IMR-90 (cell line): ENCODE data around the gene PDYN. TPM values are rescaled to one million over a fixed set of nuclear protein-coding genes. Genes with fewer than 3 reads are reported as not detected.

Experiments used
- ATAC-seq: fragments of 200-7000 bp; cut with Tn5 transposase; 2 replicates; pipeline ENCODE4 v1.9.1; 2020; ENCODE audit warnings: low read depth, mild to moderate bottlenecking, moderate library complexity
- BruUV-seq: library from RNA; stranded (reverse); fragments of 400-500 nt; replicated peaks from 2 replicates; lab custom pipeline; 2021; lab: Mats Ljungman, UMichigan
- CTCF ChIA-PET: fragments of 300-600 bp; formaldehyde crosslinking; extraction: SDS; loops from one replicate; lab custom pipeline; 2021; ENCODE audit warnings: antibody characterized with exemption; lab: Yijun Ruan, JAX
- POLR2A ChIA-PET: fragments of 300-600 bp; sonication (Branson Sonifier 250); formaldehyde crosslinking; loops from one replicate; lab custom pipeline; 2022; ENCODE audit warnings: antibody characterized with exemption; ENCODE audit not compliant: unreplicated experiment; lab: Charles Lee
- DNase-seq: peaks from one replicate; pipeline ENCODE4 v3.0.0; 2013
- H2AFZ ChIP-seq: replicated peaks from 2 replicates; pipeline ENCODE3; 2013; ENCODE audit warnings: low read length, mild to moderate bottlenecking; ENCODE audit not compliant: poor library complexity
- H2AK5ac ChIP-seq: 2 replicates; pipeline ENCODE4 v1.6.1; 2013; ENCODE audit warnings: low read depth, low read length, inconsistent platforms
- H2AK9ac ChIP-seq: replicated peaks from 2 replicates; pipeline ENCODE3; 2013; ENCODE audit warnings: mild to moderate bottlenecking, low read depth, low read length, moderate library complexity; ENCODE audit not compliant: poor library complexity
- H2BK120ac ChIP-seq: 2 replicates; pipeline ENCODE4 v1.6.1; 2013; ENCODE audit warnings: low read depth, low read length, inconsistent platforms
- H2BK15ac ChIP-seq: 3 replicates; pipeline ENCODE4 v1.6.1; 2013; ENCODE audit warnings: low read depth, low read length, inconsistent platforms
- H2BK20ac ChIP-seq: 2 replicates; pipeline ENCODE4 v1.6.1; 2013; ENCODE audit warnings: low read depth, mild to moderate bottlenecking, inconsistent platforms, low read length, moderate library complexity
- H2BK5ac ChIP-seq: 2 replicates; pipeline ENCODE4 v1.6.1; 2013; ENCODE audit warnings: mild to moderate bottlenecking, low read depth, low read length, inconsistent platforms; ENCODE audit not compliant: poor library complexity, severe bottlenecking
- H3K14ac ChIP-seq: replicated peaks from 2 replicates; pipeline ENCODE4 v1.6.1; 2013; ENCODE audit warnings: low read depth, low read length, inconsistent platforms
- H3K18ac ChIP-seq: 2 replicates; pipeline ENCODE4 v1.6.1; 2013; ENCODE audit warnings: low read depth, low read length, control low read depth
- H3K23ac ChIP-seq: 2 replicates; pipeline ENCODE4 v1.6.1; 2013; ENCODE audit warnings: low read depth, low read length, inconsistent platforms
- H3K27ac ChIP-seq: 2 replicates; pipeline ENCODE4 v1.5.1; 2013; ENCODE audit warnings: mild to moderate bottlenecking, control low read depth, low read length; ENCODE audit not compliant: insufficient read depth
- H3K27me3 ChIP-seq: 2 replicates; pipeline ENCODE4 v1.6.1; 2013; ENCODE audit warnings: low read length; ENCODE audit not compliant: control insufficient read depth, insufficient read depth
- H3K36me3 ChIP-seq: 2 replicates; pipeline ENCODE4 v1.6.1; 2013; ENCODE audit warnings: low read length, mixed read lengths; ENCODE audit not compliant: control insufficient read depth, insufficient read depth
- H3K4ac ChIP-seq: 2 replicates; pipeline ENCODE4 v1.6.1; 2013; ENCODE audit warnings: low read depth, low read length, inconsistent platforms
- H3K4me1 ChIP-seq: 2 replicates; pipeline ENCODE4 v1.6.1; 2013; ENCODE audit warnings: low read length, mixed read lengths; ENCODE audit not compliant: control insufficient read depth, insufficient read depth
- H3K4me2 ChIP-seq: 2 replicates; pipeline ENCODE4 v1.6.1; 2013; ENCODE audit warnings: low read depth, mild to moderate bottlenecking, control low read depth, low read length, moderate library complexity
- H3K4me3 ChIP-seq: 2 replicates; pipeline ENCODE4 v1.5.1; 2013; ENCODE audit warnings: low read depth, mild to moderate bottlenecking, control low read depth, low read length, moderate library complexity; ENCODE audit not compliant: insufficient read depth
- H3K56ac ChIP-seq: 2 replicates; pipeline ENCODE4 v1.6.1; 2013; ENCODE audit warnings: low read length, inconsistent platforms; ENCODE audit not compliant: insufficient read depth; ENCODE audit errors: extremely low read depth
- H3K79me1 ChIP-seq, 2 experiments: 2 replicates each; pipeline ENCODE4 v1.6.1; 2013; ENCODE audit warnings: low read length in 2 of 2, inconsistent platforms in 1 of 2, low read depth in 1 of 2
- H3K9ac ChIP-seq: 2 replicates; pipeline ENCODE4 v1.6.1; 2013; ENCODE audit warnings: low read depth, low read length, control low read depth
- H3K9me1 ChIP-seq: 2 replicates; pipeline ENCODE4 v1.6.1; 2013; ENCODE audit warnings: low read length, inconsistent platforms; ENCODE audit not compliant: insufficient read depth
- H3K9me3 ChIP-seq: 2 replicates; pipeline ENCODE4 v1.6.1; 2013; ENCODE audit warnings: low read length; ENCODE audit not compliant: control insufficient read depth, insufficient read depth
- H4K20me1 ChIP-seq: 2 replicates; pipeline ENCODE4 v1.6.1; 2013; ENCODE audit warnings: low read length, inconsistent platforms; ENCODE audit not compliant: insufficient read depth
- H4K5ac ChIP-seq: 2 replicates; pipeline ENCODE4 v1.6.1; 2013; ENCODE audit warnings: mild to moderate bottlenecking, low read depth, low read length, control low read depth
- H4K8ac ChIP-seq, 2 experiments: 2 replicates each; pipeline ENCODE4 v1.6.1; 2013; ENCODE audit warnings: low read depth in 2 of 2, low read length in 2 of 2, control low read depth in 1 of 2, inconsistent platforms in 1 of 2
- H4K91ac ChIP-seq: 2 replicates; pipeline ENCODE4 v1.6.1; 2013; ENCODE audit warnings: low read depth, low read length, inconsistent platforms; ENCODE audit not compliant: insufficient read depth
- BHLHE40 ChIP-seq: fragments of 150-350 bp; IDR thresholded peaks from 2 replicates; pipeline ENCODE4 v1.6.1; 2016; ENCODE audit warnings: mild to moderate bottlenecking, low read depth, low read length
- CEBPB ChIP-seq: IDR thresholded peaks from 2 replicates; pipeline ENCODE4 v1.6.1; 2012; ENCODE audit warnings: low read depth, low read length, improper control_type of control experiment
- CHD1 ChIP-seq: IDR thresholded peaks from 2 replicates; pipeline ENCODE4 v1.6.1; 2012; ENCODE audit warnings: low read depth, low read length, improper control_type of control experiment
- CTCF ChIP-seq: conservative IDR thresholded peaks from 2 replicates; pipeline ENCODE4 v1.5.1; 2012; ENCODE audit warnings: mild to moderate bottlenecking, low read depth, low read length, improper control_type of control experiment
- FOS ChIP-seq: fragments of 150-350 bp; IDR thresholded peaks from 2 replicates; pipeline ENCODE4 v1.6.1; 2016; ENCODE audit warnings: low read depth, low read length
- MAFK ChIP-seq: IDR thresholded peaks from 2 replicates; pipeline ENCODE4 v1.6.1; 2012; ENCODE audit warnings: low read depth, low read length, improper control_type of control experiment
- MAZ ChIP-seq: IDR thresholded peaks from 2 replicates; pipeline ENCODE4 v1.6.1; 2012; ENCODE audit warnings: low read depth, mild to moderate bottlenecking, low read length, improper control_type of control experiment, moderate library complexity, borderline replicate concordance
- MXI1 ChIP-seq: IDR thresholded peaks from 2 replicates; pipeline ENCODE4 v1.6.1; 2012; ENCODE audit warnings: low read depth, mild to moderate bottlenecking, low read length, moderate library complexity, borderline replicate concordance
- POLR2A ChIP-seq: IDR thresholded peaks from 2 replicates; pipeline ENCODE4 v1.6.1; 2012; ENCODE audit warnings: mild to moderate bottlenecking, low read depth, low read length
- RCOR1 ChIP-seq: IDR thresholded peaks from 2 replicates; pipeline ENCODE4 v1.6.1; 2012; ENCODE audit warnings: mild to moderate bottlenecking, low read length, improper control_type of control experiment; ENCODE audit not compliant: insufficient replicate concordance
- SMC3 ChIP-seq: fragments of 150-350 bp; IDR thresholded peaks from 2 replicates; pipeline ENCODE4 v1.6.1; 2016; ENCODE audit warnings: low read depth, mild to moderate bottlenecking, antibody characterized with exemption, low read length, moderate library complexity
- USF2 ChIP-seq: fragments of 150-350 bp; IDR thresholded peaks from 2 replicates; pipeline ENCODE4 v1.6.1; 2017; ENCODE audit warnings: mild to moderate bottlenecking, antibody characterized with exemption, low read length, low read depth
- WGBS, 2 experiments: methylation state at CpG; one replicate each; pipeline versions ENCODE4 v1.1.5 to v1.1.7; 2013; ENCODE audit warnings: missing lambda C conversion rate in 2 of 2; ENCODE audit not compliant: insufficient read length in 1 of 2; ENCODE audit errors: extremely low coverage in 2 of 2; 5-methylcytosine and 5-hydroxymethylcytosine counted together
- dilution Hi-C: fragments of 300-500 bp; cut with HindIII; formaldehyde crosslinking; loops from one replicate; pipeline ENCODE4 v1.14.3; 2018; ENCODE audit warnings: low sequenced_read_pairs; ENCODE audit not compliant: unreplicated experiment
- in situ Hi-C: fragments of 300-500 bp; cut with MboI; formaldehyde crosslinking; loops from 3 replicates; pipeline ENCODE4 v1.14.3; 2019; ENCODE audit warnings: low sequenced_read_pairs, inconsistent platforms, mixed read lengths
- intact Hi-C: fragments of 100-400 bp; cut with micrococcal nuclease; formaldehyde crosslinking; loops from 2 replicates; pipeline ENCODE4 v1.10.0; 2022
- polyA plus RNA-seq, 3 experiments: library from polyadenylated mRNA; depleted of rRNA; stranded (reverse); fragments of >200 nt; gene quantifications; 2 replicates each; pipeline ENCODE4 v1.2.3, GENCODE V29; 2012; ENCODE audit warnings: low replicate concordance in 1 of 3
- total RNA-seq: library from RNA; depleted of rRNA; stranded (reverse); fragments of >200 nt; gene quantifications from 2 replicates; pipeline ENCODE4 v1.2.3, GENCODE V29; 2012

Gene PDYN
- total and polyA plus RNA-seq, 2 of the 4 experiments (the other 2 are of a cell fraction), result not detected

- ChIA-PET POLR2A (no interaction called here), CTCF (no interaction called here)
- Histone ChIP-seq H3K27ac (no peak overlapping the region), H3K9ac (no peak overlapping the region), H2AK5ac (no peak overlapping the region), H4K8ac (no peak overlapping the region), H3K9me1 (peaks cover 4% of the 10 kb centered on the region), H3K36me3 (peaks cover 22% of the 10 kb centered on the region; the same call in 1 of the 2 replicates), H3K4me1 (peaks cover 10% of the 10 kb centered on the region), H3K56ac (no peak overlapping the region), H4K91ac (no peak overlapping the region), H4K20me1 (peaks cover 3% of the 10 kb centered on the region; the same call in 1 of the 2 replicates), H3K4me3 (no peak overlapping the region), H2BK5ac (no peak overlapping the region), H2BK15ac (no peak overlapping the region), H3K4ac (no peak overlapping the region), H3K27me3 (peaks cover 16% of the 10 kb centered on the region), H3K18ac (no peak overlapping the region), H2BK120ac (no peak overlapping the region), H2BK20ac (no peak overlapping the region), H3K9me3 (no peaks in the 10 kb centered on the region), H3K23ac (no peak overlapping the region), H4K5ac (no peak overlapping the region), H2AFZ (no peak overlapping the region), H3K14ac (no peak overlapping the region), H3K79me1 (no peaks in the 10 kb centered on the region), H3K4me2 (no peak overlapping the region), H2AK9ac (no peak overlapping the region)
- dilution Hi-C loops, result no loop called here
- in situ Hi-C loops, result no loop called here
- intact Hi-C loops, result no loop called here
- DNase-seq (no peak), ATAC-seq (no peak)
- TF ChIP-seq CTCF (no peak), RCOR1 (no peak), MAFK (no peak), POLR2A (no peak), MXI1 (no peak), FOS (no peak), MAZ (no peak), CHD1 (no peak), CEBPB (no peak), BHLHE40 (no peak), SMC3 (no peak), USF2 (no peak)
- no TSS peak for BruUV-seq
- no CpG with 5 or more reads among the region's 4 CpGs for WGBS, 2 experiments
These were observed 54.6 kb downstream of the PDYN start for GRCh38 chr20:1939270-1939595.
